H1 (cell line): ENCODE measurements around the gene ASTN2. TPM values are rescaled to one million over a fixed set of nuclear protein-coding genes. Genes with fewer than 3 reads are reported as not detected.

ENCODE experiments used
- CTCF ChIA-PET: fragments of 300-600 bp; sonication (Branson Sonifier 250); formaldehyde crosslinking; loops from one replicate; lab custom pipeline; 2021; ENCODE audit not compliant: partially characterized antibody; lab: Charles Lee
- POLR2A ChIA-PET: fragments of 300-600 bp; sonication (Branson Sonifier 250); formaldehyde crosslinking; loops from one replicate; lab custom pipeline; 2021; ENCODE audit warnings: inconsistent platforms; ENCODE audit not compliant: partially characterized antibody; lab: Charles Lee
- DNase-seq, 2 experiments: peaks; one replicate each; pipeline versions ENCODE4 v3.0.0 to v3.0.0-alpha.2; 2010 to 2022; ENCODE audit warnings: low spot score in 2 of 2, low read depth in 1 of 2, mixed read lengths in 1 of 2
- FAIRE-seq: peaks from 2 replicates; lab custom pipeline; 2011; peaks lifted over from hg19 to GRCh38; lab: Jason Lieb, UNC
- H2AFZ ChIP-seq: 2 replicates; pipeline ENCODE4 v1.8.1; 2012; ENCODE audit warnings: low read length, inconsistent platforms
- H2AK5ac ChIP-seq: 2 replicates; pipeline ENCODE4 v1.6.1; 2013; ENCODE audit warnings: low read depth, low read length
- H2BK120ac ChIP-seq: replicated peaks from 2 replicates; pipeline ENCODE3; 2013; ENCODE audit warnings: low read depth, low read length, inconsistent platforms
- H2BK12ac ChIP-seq: 2 replicates; pipeline ENCODE4 v1.6.1; 2013; ENCODE audit warnings: low read depth, low read length
- H2BK15ac ChIP-seq: 2 replicates; pipeline ENCODE4 v1.6.1; 2013; ENCODE audit warnings: low read length
- H2BK20ac ChIP-seq: 2 replicates; pipeline ENCODE4 v1.6.1; 2013; ENCODE audit warnings: low read length
- H2BK5ac ChIP-seq: 2 replicates; pipeline ENCODE4 v1.6.1; 2013; ENCODE audit warnings: low read depth, low read length
- H3K14ac ChIP-seq: 2 replicates; pipeline ENCODE4 v1.6.1; 2013; ENCODE audit warnings: inconsistent platforms; ENCODE audit not compliant: insufficient read length
- H3K18ac ChIP-seq: 2 replicates; pipeline ENCODE4 v1.6.1; 2013; ENCODE audit warnings: low read length; ENCODE audit errors: extremely low read depth
- H3K23ac ChIP-seq: 2 replicates; pipeline ENCODE4 v1.6.1; 2013; ENCODE audit warnings: inconsistent platforms; ENCODE audit not compliant: insufficient read length
- H3K23me2 ChIP-seq: 2 replicates; pipeline ENCODE4 v1.6.1; 2013; ENCODE audit warnings: low read depth, low read length
- H3K27ac ChIP-seq: 2 replicates; pipeline ENCODE4 v1.6.1; 2011; ENCODE audit warnings: low read depth, low read length, inconsistent platforms
- H3K27me3 ChIP-seq, 4 experiments: replicated peaks in 1 of 4; 1 replicate in 1 of 4; 2 replicates in 3 of 4; pipeline versions ENCODE4 v1.6.1 to v1.8.1; 2011 to 2013; ENCODE audit warnings: low read length in 3 of 4, mild to moderate bottlenecking in 3 of 4, inconsistent platforms in 2 of 4, mixed read lengths in 2 of 4, moderate library complexity in 1 of 4; ENCODE audit not compliant: control insufficient read depth in 3 of 4, insufficient read depth in 3 of 4; ENCODE audit errors: extremely low read depth in 1 of 4
- H3K36me3 ChIP-seq, 4 experiments: 2 replicates each; pipeline versions ENCODE4 v1.6.1 to v1.8.1; 2011 to 2013; ENCODE audit warnings: mild to moderate bottlenecking in 4 of 4, low read length in 3 of 4, moderate library complexity in 2 of 4, control low read depth in 1 of 4, inconsistent platforms in 1 of 4; ENCODE audit not compliant: insufficient read depth in 4 of 4, control insufficient read depth in 2 of 4
- H3K4ac ChIP-seq: replicated peaks from 2 replicates; pipeline ENCODE3; 2013; ENCODE audit warnings: low read length, low read depth, mixed read lengths, inconsistent platforms; ENCODE audit not compliant: insufficient read length
- H3K4me1 ChIP-seq, 4 experiments: replicated peaks in 1 of 4; 1 replicate in 1 of 4; 2 replicates in 3 of 4; pipeline versions ENCODE4 v1.6.1 to v1.8.1; 2011 to 2013; ENCODE audit warnings: low read length in 3 of 4, inconsistent platforms in 2 of 4, mixed read lengths in 1 of 4; ENCODE audit not compliant: insufficient read depth in 4 of 4, control insufficient read depth in 3 of 4
- H3K4me2 ChIP-seq, 2 experiments: 2 replicates each; pipeline versions ENCODE4 v1.6.1 to v1.8.1; 2011 to 2013; ENCODE audit warnings: low read depth in 2 of 2, low read length in 2 of 2, control low read depth in 1 of 2, inconsistent platforms in 1 of 2, mild to moderate bottlenecking in 1 of 2; ENCODE audit not compliant: insufficient read depth in 1 of 2
- H3K4me3 ChIP-seq, 4 experiments: fragments of 200-600, 300-600 bp in 1 of 4; sonication (generic), shearing (Covaris generic), sonication (Bioruptor Twin) in 1 of 4; 2 replicates each; pipeline versions ENCODE4 v1.5.1 to v1.8.1; 2011 to 2016; ENCODE audit warnings: low read length in 4 of 4, low read depth in 3 of 4, control low read depth in 2 of 4, inconsistent platforms in 2 of 4, mild to moderate bottlenecking in 2 of 4, mixed read lengths in 1 of 4, moderate library complexity in 1 of 4; ENCODE audit not compliant: insufficient read depth in 2 of 4; ENCODE audit errors: extremely low read depth in 1 of 4
- H3K56ac ChIP-seq: replicated peaks from 2 replicates; pipeline ENCODE3; 2013; ENCODE audit warnings: low read depth, mild to moderate bottlenecking, mixed read lengths, low read length, inconsistent platforms; ENCODE audit not compliant: insufficient read length
- H3K79me1 ChIP-seq: 2 replicates; pipeline ENCODE4 v1.6.1; 2013; ENCODE audit warnings: low read depth, low read length, control low read depth
- H3K79me2 ChIP-seq, 2 experiments: 2 replicates each; pipeline versions ENCODE4 v1.6.1 to v1.8.1; 2012 to 2013; ENCODE audit warnings: low read length in 2 of 2, mild to moderate bottlenecking in 2 of 2, inconsistent platforms in 1 of 2; ENCODE audit not compliant: insufficient read depth in 2 of 2, control insufficient read depth in 1 of 2
- H3K9ac ChIP-seq, 4 experiments: replicated peaks in 1 of 4; 1 replicate in 1 of 4; 2 replicates in 3 of 4; pipeline versions ENCODE4 v1.6.1 to v1.8.1; 2011 to 2013; ENCODE audit warnings: low read depth in 3 of 4, low read length in 3 of 4, control low read depth in 2 of 4, mild to moderate bottlenecking in 2 of 4, moderate library complexity in 2 of 4, inconsistent platforms in 1 of 4; ENCODE audit errors: extremely low read depth in 1 of 4
- H3K9me3 ChIP-seq, 2 experiments: 2 replicates each; pipeline versions ENCODE4 v1.6.1 to v1.8.1; 2012 to 2013; ENCODE audit warnings: mild to moderate bottlenecking in 2 of 2, moderate library complexity in 2 of 2, control low read depth in 1 of 2, inconsistent platforms in 1 of 2, low read depth in 1 of 2, low read length in 1 of 2, mixed read lengths in 1 of 2; ENCODE audit not compliant: insufficient read depth in 2 of 2
- H4K20me1 ChIP-seq, 2 experiments: replicated peaks in 1 of 2; 2 replicates each; pipeline versions ENCODE3 to v1.8.1; 2011 to 2013; ENCODE audit warnings: inconsistent platforms in 2 of 2, low read length in 2 of 2, mild to moderate bottlenecking in 1 of 2; ENCODE audit not compliant: insufficient read depth in 2 of 2, control insufficient read depth in 1 of 2
- H4K5ac ChIP-seq: 2 replicates; pipeline ENCODE4 v1.6.1; 2013; ENCODE audit warnings: low read length, low read depth, mixed read lengths, inconsistent platforms; ENCODE audit not compliant: insufficient read length
- H4K8ac ChIP-seq: 2 replicates; pipeline ENCODE4 v1.8.0; 2013; ENCODE audit warnings: mild to moderate bottlenecking, moderate library complexity, low read length, inconsistent platforms; ENCODE audit not compliant: insufficient read depth; ENCODE audit errors: extremely low read depth
- H4K91ac ChIP-seq: replicated peaks from 2 replicates; pipeline ENCODE3; 2013; ENCODE audit warnings: low read length, mixed read lengths, inconsistent platforms; ENCODE audit not compliant: insufficient read length
- ATF2 ChIP-seq: IDR thresholded peaks from 2 replicates; pipeline ENCODE4 v1.6.1; 2012; ENCODE audit warnings: low read length, inconsistent platforms
- CHD1 ChIP-seq: IDR thresholded peaks from 2 replicates; pipeline ENCODE4 v1.6.1; 2012; ENCODE audit warnings: low read depth, low read length, improper control_type of control experiment
- CHD2 ChIP-seq: IDR thresholded peaks from 2 replicates; pipeline ENCODE4 v1.6.1; 2012; ENCODE audit warnings: low read length, improper control_type of control experiment
- EGR1 ChIP-seq: IDR thresholded peaks from 2 replicates; pipeline ENCODE4 v1.6.1; 2011; ENCODE audit warnings: low read depth, low read length, borderline replicate concordance
- GABPA ChIP-seq: IDR thresholded peaks from 2 replicates; pipeline ENCODE4 v1.6.1; 2011; ENCODE audit warnings: mild to moderate bottlenecking, low read length, moderate library complexity, borderline replicate concordance; ENCODE audit not compliant: insufficient read depth
- HDAC6 ChIP-seq: IDR thresholded peaks from one replicate; pipeline ENCODE4 v1.7.1; 2012; ENCODE audit warnings: low read depth, mild to moderate bottlenecking, inconsistent platforms, low read length, moderate library complexity
- MAX ChIP-seq: IDR thresholded peaks from 2 replicates; pipeline ENCODE4 v1.6.1; 2012; ENCODE audit warnings: inconsistent platforms
- RXRA ChIP-seq: IDR thresholded peaks from 2 replicates; pipeline ENCODE4 v1.6.1; 2011; ENCODE audit warnings: low read depth, mild to moderate bottlenecking, low read length, moderate library complexity; ENCODE audit not compliant: insufficient read depth
- SAP30 ChIP-seq: fragments of 300-600 bp; sonication (generic); IDR thresholded peaks from 2 replicates; pipeline ENCODE4 v1.7.1; 2012; ENCODE audit warnings: low read length, moderate library complexity, mild to moderate bottlenecking, inconsistent platforms; ENCODE audit not compliant: insufficient read depth, insufficient replicate concordance
- SP2 ChIP-seq: IDR thresholded peaks from 2 replicates; pipeline ENCODE4 v1.6.1; 2012; ENCODE audit warnings: mild to moderate bottlenecking, low read length, inconsistent platforms
- USF2 ChIP-seq: IDR thresholded peaks from 2 replicates; pipeline ENCODE4 v1.6.1; 2011; ENCODE audit warnings: low read length, improper control_type of control experiment
- YY1 ChIP-seq: IDR thresholded peaks from 2 replicates; pipeline ENCODE4 v1.6.1; 2011; ENCODE audit warnings: low read depth, mild to moderate bottlenecking, low read length
- WGBS, 2 experiments: shearing (Covaris generic) in 1 of 2; methylation state at CpG; one replicate each; pipeline versions ENCODE4 v1.1.6 to v1.1.7; 2013 to 2015; ENCODE audit warnings: low lambda C conversion rate in 2 of 2, mixed read lengths in 2 of 2, inconsistent platforms in 1 of 2, low coverage in 1 of 2, missing lambda C conversion rate in 1 of 2; ENCODE audit not compliant: insufficient replicate concordance in 2 of 2, insufficient coverage in 1 of 2, insufficient read length in 1 of 2; ENCODE audit errors: extremely low coverage in 1 of 2, missing lambda C conversion rate in 1 of 2; 5-methylcytosine and 5-hydroxymethylcytosine counted together
- polyA plus RNA-seq, 7 experiments: library from polyadenylated mRNA; depleted of rRNA in 3 of 7; stranded (reverse) in 5 of 7; unstranded in 2 of 7; fragments of >200 nt in 5 of 7; fragments of 200-250 nt in 2 of 7; gene quantifications; 1 replicate in 5 of 7; 2 replicates in 1 of 7; 4 replicates in 1 of 7; pipeline versions ENCODE4 v1.2.1 to v1.2.3, GENCODE V29; 2011 to 2013; ENCODE audit warnings: missing spikeins in 2 of 7, mixed read lengths in 2 of 7
- total RNA-seq: library from RNA; stranded (reverse); fragmentation: NEBNext Ultra II Directional; extraction: Animal tissue kit (Norgen Biotek cat#: 25700); gene quantifications from 2 replicates; pipeline ENCODE4 v1.2.1, GENCODE V29; 2021

Gene ASTN2
- total and polyA plus RNA-seq, 2 of the 8 experiments (the other 6 are each of a cell fraction or from before 2014, with no cell fraction given) = 8.2 to 13.7 TPM

- ChIA-PET POLR2A (no interaction called here), CTCF (interaction anchor here (0.7 to 1.3 kb wide), 4 partner anchors 15 to 228 kb away, joined by 3 read pairs; no protein-coding TSS in a partner anchor)
- Histone ChIP-seq H2BK5ac (no peak overlapping the region), H3K36me3 (no peaks in the 10 kb centered on the region), H3K27me3 (no peaks in the 10 kb centered on the region), H3K4me3 (no peak overlapping the region), H3K79me2 (no peaks in the 10 kb centered on the region), H4K5ac (no peak overlapping the region), H2AK5ac (no peak overlapping the region), H4K20me1 (no peaks in the 10 kb centered on the region), H4K91ac (no peak overlapping the region), H2BK20ac (no peak overlapping the region), H2AFZ (no peak overlapping the region), H3K23me2 (no peaks in the 10 kb centered on the region), H2BK15ac (no peak overlapping the region), H3K4me1 (peaks cover 6 to 23% (median 20%) of the 10 kb centered on the region in 4 experiments), H3K9me3 (no peaks in the 10 kb centered on the region), H3K56ac (no peak overlapping the region), H3K9ac (no peak overlapping the region), H3K14ac (no peak overlapping the region), H3K4ac (no peak overlapping the region), H4K8ac (no peak overlapping the region), H3K79me1 (no peaks in the 10 kb centered on the region), H2BK120ac (no peak overlapping the region), H3K4me2 (no peak overlapping the region), H3K27ac (no peak overlapping the region), H3K23ac (no peak overlapping the region), H3K18ac (no peak overlapping the region), H2BK12ac (no peak overlapping the region)
- no peak for DNase-seq
- FAIRE-seq = no peak
- WGBS, 2 experiments = 91% methylated on average over 6 of the region's 6 CpGs; no CpG with 5 or more reads in 1 of the 2 experiments
- no peak for TF ChIP-seq GABPA
- no peak for TF ChIP-seq RXRA
- TF ChIP-seq SP2 = no peak
- no peak for TF ChIP-seq ATF2
- no peak for TF ChIP-seq HDAC6
- no peak for TF ChIP-seq CHD2
- no peak for TF ChIP-seq EGR1
- no peak for TF ChIP-seq SAP30
- no peak for TF ChIP-seq CHD1
- TF ChIP-seq YY1 = no peak
- no peak for TF ChIP-seq MAX
- no peak for TF ChIP-seq USF2
Measured at GRCh38 chr9:117088786-117089185, 326.1 kb downstream of the ASTN2 start.
